ENCODE results near the gene TMEM222. TPM values are rescaled to one million over a fixed set of nuclear protein-coding genes. Genes with fewer than 3 reads are reported as not detected.

Gene TMEM222
- total and polyA plus RNA-seq, 2 of the 4 experiments (the other 2 are of a cell fraction), result 19.9 to 54.1 TPM

GRCh38 chr1:27360159-27361043 lies 38.4 kb downstream of the TMEM222 start:
- Histone ChIP-seq H2BK20ac (ENCODE audit: low read depth, low read length) (no peak overlapping the region; the same call in 1 of the 2 replicates), H4K20me1 (ENCODE audit: insufficient read depth, low read length) (no peaks in the 10 kb centered on the region), H3K4me2 (ENCODE audit: low read depth, low read length) (no peak overlapping the region), H2BK5ac (ENCODE audit: low read depth, low read length, poor library complexity, severe bottlenecking) (no peak overlapping the region), H3K9ac (ENCODE audit: low read depth, low read length) (no peak overlapping the region), H3K9me3 (ENCODE audit: control insufficient read depth, insufficient read depth, low read length) (no peaks in the 10 kb centered on the region), H3K56ac (ENCODE audit: extremely low read depth, insufficient read depth, low read length) (no peak overlapping the region), H4K8ac (ENCODE audit: low read depth in 2 of 2, low read length in 2 of 2) (no peak overlapping the region), H4K5ac (ENCODE audit: low read depth, low read length) (no peak overlapping the region), H3K9me1 (ENCODE audit: insufficient read depth, low read length) (peaks cover 12% of the 10 kb centered on the region), H3K27me3 (ENCODE audit: control insufficient read depth, insufficient read depth, low read length) (no peaks in the 10 kb centered on the region), H4K91ac (ENCODE audit: insufficient read depth, low read depth, low read length) (no peak overlapping the region), H3K27ac (ENCODE audit: insufficient read depth, low read length) (no peak overlapping the region), H3K4ac (ENCODE audit: low read depth, low read length) (no peak overlapping the region), H3K18ac (ENCODE audit: low read depth, low read length) (no peak overlapping the region), H3K36me3 (ENCODE audit: control insufficient read depth, insufficient read depth, low read length) (peaks cover 52% of the 10 kb centered on the region), H3K4me3 (ENCODE audit: insufficient read depth, low read depth, low read length) (no peak overlapping the region), H3K23ac (ENCODE audit: low read depth, low read length) (no peak overlapping the region), H3K4me1 (ENCODE audit: control insufficient read depth, insufficient read depth, low read length) (peaks cover 7% of the 10 kb centered on the region; the same call in 1 of the 2 replicates), H2AK5ac (ENCODE audit: low read depth, low read length) (no peak overlapping the region; the same call in 1 of the 2 replicates), H2AFZ (replicated peaks; ENCODE audit: low read length, poor library complexity) (no peak overlapping the region), H2AK9ac (replicated peaks; ENCODE audit: low read depth, low read length, poor library complexity) (peak overlapping the region; percentile 26), H2BK120ac (ENCODE audit: low read depth, low read length) (no peak overlapping the region), H3K79me1 (ENCODE audit: low read depth in 1 of 2, low read length in 2 of 2) (peaks cover 6 to 13% of the 10 kb centered on the region in 2 experiments; a peak in 3 of 4 replicates), H2BK15ac (ENCODE audit: low read depth, low read length) (no peak overlapping the region), H3K14ac (replicated peaks; ENCODE audit: low read depth, low read length) (no peak overlapping the region)
- DNase-seq, result no peak
- intact Hi-C loops (cut with micrococcal nuclease), result no loop called here
- dilution Hi-C loops (cut with HindIII; ENCODE audit: low sequenced_read_pairs, unreplicated experiment), result no loop called here
- no TSS peak for BruUV-seq (replicated peaks)
- WGBS, 2 experiments (ENCODE audit: extremely low coverage in 2 of 2, insufficient read length in 1 of 2), result 50% methylated on average over 32 of the region's 71 CpGs; no CpG with 5 or more reads in 1 of the 2 experiments
- in situ Hi-C loops (cut with MboI; ENCODE audit: low sequenced_read_pairs), result no loop called here
- CTCF ChIA-PET, result no interaction called here
- ATAC-seq (ENCODE audit: low read depth), result no peak
- POLR2A ChIA-PET (ENCODE audit: unreplicated experiment), result no interaction called here
- TF ChIP-seq POLR2A (IDR thresholded peaks at IDR 0.05; ENCODE audit: low read depth, low read length) (no peak), CTCF (conservative IDR thresholded peaks at IDR 0.05; ENCODE audit: low read depth, low read length) (no peak), USF2 (IDR thresholded peaks at IDR 0.05; ENCODE audit: low read depth, low read length) (no peak), FOS (IDR thresholded peaks at IDR 0.05; ENCODE audit: low read depth, low read length) (no peak), BHLHE40 (IDR thresholded peaks at IDR 0.05; ENCODE audit: low read depth, low read length) (no peak), ELK1 (IDR thresholded peaks at IDR 0.05; ENCODE audit: borderline replicate concordance, low read depth, low read length) (no peak), RCOR1 (IDR thresholded peaks at IDR 0.05; ENCODE audit: insufficient replicate concordance, low read length) (no peak), RAD21 (IDR thresholded peaks at IDR 0.05; ENCODE audit: low read length) (no peak), MXI1 (IDR thresholded peaks at IDR 0.05; ENCODE audit: borderline replicate concordance, low read depth, low read length) (no peak), CEBPB (IDR thresholded peaks at IDR 0.05; ENCODE audit: low read depth, low read length) (no peak), MAFK (IDR thresholded peaks at IDR 0.05; ENCODE audit: low read depth, low read length) (no peak), NFE2L2 (IDR thresholded peaks at IDR 0.05; ENCODE audit: low read depth, low read length) (no peak), RFX5 (IDR thresholded peaks at IDR 0.05; ENCODE audit: low read depth, low read length) (no peak)

Data from IMR-90 (cell line).